ENCODE data around the gene CDON.
"Not testable (repeated sequence)": the region's sequence is repeated elsewhere in the genome, so short reads cannot be mapped to it uniquely, and the experiment has no call there.

CDON gene

DNA sequence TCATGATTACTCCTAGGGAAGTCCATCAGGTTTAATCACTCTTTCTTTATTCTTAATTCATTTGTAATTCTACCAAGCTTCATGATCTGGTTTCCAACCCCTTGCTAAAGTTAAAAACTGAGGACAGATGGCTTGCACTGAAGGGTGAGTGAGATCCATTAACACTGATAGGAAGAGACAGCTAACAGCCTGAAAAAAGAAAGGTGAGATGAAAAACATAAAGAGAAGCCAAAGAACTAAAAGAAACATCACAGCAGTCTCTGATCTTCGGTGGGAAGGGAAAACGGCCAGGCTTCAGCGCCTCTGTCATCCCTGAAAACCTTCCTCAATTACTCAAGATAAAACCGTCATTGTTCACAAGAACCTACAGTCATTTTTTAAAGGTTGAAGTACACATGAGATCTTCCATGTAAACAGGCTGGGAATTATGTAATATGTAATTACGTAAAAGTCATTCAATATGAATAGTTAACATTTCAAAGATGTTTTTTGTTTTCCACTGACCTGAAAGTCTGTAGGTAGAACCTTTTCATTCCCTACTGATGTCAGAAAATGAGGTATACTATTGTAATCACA, 75.5 kb downstream of the CDON start:
- DNase-seq, result no peak

GRCh38 chr11:125985956-125986355, 76.7 kb downstream of the CDON start:
- not testable (repeated sequence) for DNase-seq

GRCh38 chr11:125982348-125982730, 80.3 kb downstream of the CDON start:
- DNase-seq, result no peak

- no peak for DNase-seq
Observed at GRCh38 chr11:125980436-125980835, 82.2 kb downstream of the CDON start.

- DNase-seq, result no peak
Observed at GRCh38 chr11:125979511-125979910, 83.2 kb downstream of the CDON start.

DNA sequence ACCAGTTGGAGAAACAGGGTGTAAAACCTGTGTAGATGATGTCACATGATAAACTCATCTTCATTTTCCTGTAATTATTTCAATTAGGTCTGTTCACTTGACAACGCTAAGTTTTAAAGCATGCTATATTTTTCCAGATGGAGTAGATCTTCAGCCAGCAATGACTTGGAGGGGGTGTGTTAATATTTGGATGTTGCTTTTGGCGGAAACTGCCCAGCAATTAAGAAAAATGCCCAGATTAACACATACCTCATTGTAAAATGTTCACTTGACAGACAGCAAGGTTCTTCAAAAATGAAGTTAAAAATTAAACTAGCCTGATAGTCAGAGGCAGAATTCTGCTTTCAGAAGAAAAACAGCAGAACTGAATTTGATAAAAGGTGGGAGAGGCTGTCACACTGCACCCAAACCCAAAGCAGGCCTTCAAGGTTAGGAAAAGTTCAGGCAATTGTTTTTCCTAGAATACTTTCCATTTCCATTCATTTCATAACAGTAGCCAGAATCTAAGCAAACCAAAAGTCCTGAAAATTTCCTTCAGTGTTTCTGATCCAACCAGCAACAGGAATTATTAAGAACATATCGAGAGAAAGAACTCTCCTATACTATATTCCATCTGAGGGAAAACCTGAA, 83.8 kb downstream of the CDON start:
- no peak for DNase-seq

- DNase-seq, result no peak
Observed at GRCh38 chr11:125978181-125978716, 84.4 kb downstream of the CDON start.

GRCh38 chr11:125977333-125977732, 85.3 kb downstream of the CDON start:
- no peak for DNase-seq

DNA sequence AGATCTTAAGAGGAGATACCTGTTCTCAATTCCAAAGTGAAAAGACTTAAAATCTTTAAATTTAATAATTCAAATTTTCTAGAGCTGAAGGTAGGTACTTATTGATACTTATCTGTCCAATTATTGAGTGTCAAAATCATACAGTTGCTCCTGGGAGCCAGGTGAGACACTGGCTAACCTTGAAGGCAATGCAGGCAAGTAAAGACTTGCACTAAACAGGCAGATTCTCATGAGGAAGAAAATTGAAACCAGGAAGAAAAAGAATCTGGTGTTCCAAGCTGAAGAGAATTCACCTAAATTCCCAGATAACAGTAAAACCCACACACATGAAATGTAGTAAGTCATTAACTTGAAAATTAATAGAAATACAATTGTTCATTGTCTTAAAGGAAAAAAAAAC, 86.5 kb downstream of the CDON start:
- no peak for DNase-seq

- no peak for DNase-seq
Observed at GRCh38 chr11:125975634-125976033, 87.0 kb downstream of the CDON start.

DNA sequence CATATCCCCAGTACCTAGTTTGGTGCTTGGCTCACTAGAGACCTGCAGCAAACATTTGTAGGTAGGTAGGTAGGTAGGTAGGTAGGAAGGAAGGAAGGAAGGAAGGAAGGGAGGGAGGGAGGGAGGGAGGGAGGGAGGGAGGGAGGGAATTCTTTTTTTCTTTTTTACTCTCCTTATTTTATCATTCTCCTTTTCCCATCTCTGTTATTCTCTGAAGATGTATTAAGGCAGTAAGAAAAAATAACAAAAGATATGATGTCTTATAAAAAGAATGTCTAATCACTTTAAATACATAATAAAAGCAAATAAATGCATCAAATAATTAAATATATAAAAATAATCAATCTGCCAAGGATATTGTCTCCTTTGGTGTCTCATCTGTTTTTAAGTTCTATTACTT, 88.4 kb downstream of the CDON start:
- DNase-seq, result no peak

DNA sequence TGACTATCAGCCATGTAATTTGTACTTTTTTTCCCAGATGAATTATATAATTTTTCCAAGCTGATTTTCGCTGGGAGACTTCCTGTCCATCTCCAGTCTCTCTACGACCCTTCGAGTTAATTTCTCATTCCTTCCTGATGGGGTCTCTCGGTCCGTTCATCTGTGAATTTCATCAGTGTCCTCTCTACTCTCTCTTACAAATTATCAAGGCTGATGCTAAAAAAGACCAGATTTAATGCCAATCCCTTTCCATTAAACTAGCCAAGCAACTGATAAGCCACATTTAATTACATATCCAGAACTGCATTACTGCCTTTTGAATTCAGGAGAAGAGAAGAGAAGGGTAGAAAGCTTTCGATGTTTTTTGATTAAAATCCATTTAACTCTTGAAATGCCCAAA, 91.0 kb downstream of the CDON start:
- DNase-seq, result no peak

DNA sequence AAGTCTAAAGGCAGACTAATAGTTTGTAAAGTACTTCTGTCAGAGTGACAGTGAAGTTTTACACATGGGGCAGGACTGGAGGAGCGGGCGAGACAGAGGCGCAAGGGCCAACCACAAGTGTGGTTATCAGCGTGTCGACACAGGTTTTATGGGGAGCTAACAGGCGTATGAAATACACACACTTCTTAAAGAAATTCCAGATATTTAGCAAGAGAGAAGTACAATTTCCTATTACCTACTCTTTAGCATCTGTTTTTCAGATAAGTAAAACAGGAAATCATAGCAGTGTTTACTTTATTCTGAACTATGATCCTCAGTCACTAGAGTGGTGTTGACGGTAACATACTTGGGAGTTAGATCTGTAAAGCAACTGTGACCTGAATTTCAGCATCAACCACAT, 94.3 kb downstream of the CDON start:
- no peak for DNase-seq

- DNase-seq, result no peak
Observed at GRCh38 chr11:125967515-125967914, 95.2 kb downstream of the CDON start.

GRCh38 chr11:125960771-125961170, 101.9 kb downstream of the CDON start:
- no peak for DNase-seq

DNA sequence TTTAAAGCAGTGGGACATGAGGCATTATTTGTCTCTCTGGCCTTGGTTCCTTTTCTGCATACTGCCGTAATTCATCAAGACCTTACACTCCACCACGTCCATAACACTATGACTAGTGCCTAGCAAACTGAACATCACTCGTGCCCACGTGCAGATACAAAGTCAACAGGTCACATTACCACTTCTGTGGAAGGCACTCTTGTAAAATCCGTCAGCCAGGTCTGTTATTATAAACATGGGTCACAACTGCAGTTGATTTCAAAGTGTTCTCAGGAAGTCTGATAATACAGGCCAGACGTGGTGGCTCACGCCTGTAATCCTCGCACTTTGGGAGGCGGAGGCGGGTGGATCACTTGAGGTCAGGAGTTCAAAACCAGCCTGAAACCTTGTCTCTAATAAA, 102.7 kb downstream of the CDON start:
- DNase-seq, result no peak

- DNase-seq, result no peak
Observed at GRCh38 chr11:125959511-125959910, 103.2 kb downstream of the CDON start.

DNA sequence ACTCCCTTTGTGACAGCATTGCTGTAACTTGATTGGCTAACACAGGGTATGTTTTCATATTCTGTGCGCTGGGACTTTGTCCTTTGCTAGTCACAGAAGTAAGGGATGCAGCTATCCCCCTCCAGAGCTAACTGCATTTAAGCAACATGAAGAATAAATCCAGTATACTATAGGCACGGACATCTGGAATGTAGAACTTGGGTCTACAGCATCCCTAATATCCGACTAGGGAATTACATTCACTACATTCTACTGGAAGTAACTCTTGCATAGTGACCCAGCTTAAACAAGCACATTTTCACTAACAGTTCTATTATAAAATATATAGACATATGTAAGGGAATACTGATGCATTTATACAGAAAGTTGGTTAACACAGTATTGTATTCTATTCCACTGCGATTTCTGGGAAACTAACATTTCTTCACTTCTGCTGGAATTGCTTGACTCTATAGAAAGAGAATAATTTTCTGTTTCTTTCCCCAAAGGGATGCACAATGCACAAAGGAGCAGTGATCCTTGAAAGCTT, 103.7 kb downstream of the CDON start:
- no peak for DNase-seq

- no peak for DNase-seq
Observed at GRCh38 chr11:125957618-125958332, 104.9 kb downstream of the CDON start.

DNA sequence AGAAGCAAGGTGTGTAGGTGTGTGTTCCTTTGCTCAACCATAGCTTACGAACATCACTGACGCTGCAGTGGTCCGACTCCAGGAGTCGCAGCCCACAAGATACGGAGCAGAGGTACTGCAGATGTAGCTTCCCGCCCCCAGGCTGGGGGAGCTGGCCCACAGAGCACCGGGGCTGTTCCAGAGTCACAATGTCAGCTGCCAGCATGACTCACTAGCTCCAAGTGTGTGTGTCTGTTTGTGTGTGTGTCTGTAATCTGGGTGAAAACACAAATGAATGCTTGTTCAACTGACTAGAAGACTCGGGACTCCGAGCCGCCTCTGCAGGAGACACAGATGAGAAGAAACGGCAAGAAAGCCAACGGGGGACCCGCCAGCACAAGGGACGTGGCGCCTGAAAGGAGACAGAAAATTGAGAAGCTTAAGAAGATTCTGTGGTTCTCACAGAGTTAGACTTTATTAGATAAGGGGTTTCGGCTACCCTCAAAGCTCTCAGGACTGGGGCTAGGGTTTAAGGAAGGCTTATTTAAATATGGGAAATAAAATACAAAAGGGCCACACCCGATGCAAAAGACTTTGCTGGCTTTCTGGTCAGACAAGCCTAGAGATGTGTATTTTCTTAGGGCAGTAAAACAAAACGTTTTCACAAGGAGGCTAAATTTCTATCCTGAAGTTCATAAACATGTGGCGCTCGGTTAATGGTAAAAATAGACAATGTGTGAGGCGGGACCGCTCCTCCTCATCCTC, 106.1 kb downstream of the CDON start:
- no peak for DNase-seq

DNA sequence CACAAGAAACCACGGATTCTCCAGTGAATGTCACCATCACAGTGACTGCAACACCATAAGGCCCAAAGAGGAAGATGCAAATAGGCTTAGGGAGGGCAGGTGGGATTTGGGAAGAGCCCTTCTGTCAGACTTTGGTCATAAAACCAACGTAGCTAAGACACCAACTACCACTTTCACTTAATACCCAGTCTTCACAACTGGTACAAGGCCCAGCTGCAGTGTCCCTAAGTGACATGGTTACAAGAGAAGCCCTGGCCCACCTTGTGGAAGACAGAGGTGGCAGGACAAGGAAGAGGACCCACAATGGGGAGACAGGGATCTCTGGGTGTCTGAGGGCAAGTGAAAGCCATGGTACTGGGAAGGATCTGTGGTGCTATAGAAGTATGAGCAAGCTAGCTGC, 106.8 kb downstream of the CDON start:
- DNase-seq, result no peak

- no peak for DNase-seq
Observed at GRCh38 chr11:125954945-125955640, 107.6 kb downstream of the CDON start.
